ENCODE data around the gene TAF11L2.

DNA sequence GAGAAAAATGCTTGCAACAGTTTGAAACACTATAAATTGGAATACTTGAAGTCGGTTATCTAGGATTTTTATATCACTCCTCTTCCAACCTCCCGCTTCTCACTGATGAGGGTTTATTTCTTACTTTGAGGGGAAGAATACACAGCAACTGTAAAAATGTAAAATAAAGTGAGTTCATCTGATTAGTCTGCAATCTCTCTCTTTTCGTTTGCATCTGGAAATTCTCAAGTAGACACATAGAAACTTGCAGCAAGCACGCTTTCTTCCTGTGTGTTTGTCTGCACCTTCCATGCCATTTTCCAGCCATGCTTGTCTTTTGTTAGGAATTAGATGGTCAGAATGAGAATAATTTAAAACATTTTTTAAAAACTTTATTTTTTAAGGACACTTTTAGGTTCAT is 45.1 kb upstream of the TAF11L2 start:
- TF ChIP-seq CTCF (IDR thresholded peaks at IDR 0.05): no peak
- no peak for TF ChIP-seq POLR2A (IDR thresholded peaks at IDR 0.05; ENCODE audit: low read depth)
- TF ChIP-seq POLR2AphosphoS5 (IDR thresholded peaks at IDR 0.05): no peak
- no peak for TF ChIP-seq EP300 (IDR thresholded peaks at IDR 0.05)
